ENCODE data around the gene E2F7.
A peak's percentile ranks its signal among the peaks of the same experiment; 100 is the strongest.

E2F7 gene

GRCh38 chr12:77070382-77070781 is 5.0 kb upstream of the E2F7 start:
- intact Hi-C loops (cut with DNase I) = no loop called here
- no peak for DNase-seq

GRCh38 chr12:77064896-77065360 is 441 bp downstream of the E2F7 start:
- DNase-seq = peak in 2 of 10 donors; percentile 14 to 26
- intact Hi-C loops (cut with DNase I) = no loop called here

- no peak for DNase-seq
- intact Hi-C loops (cut with DNase I) = no loop called here
These were observed 2.4 kb downstream of the E2F7 start for GRCh38 chr12:77062846-77063461.

- intact Hi-C loops (cut with DNase I) = no loop called here
- no peak for DNase-seq
These were observed 3.0 kb downstream of the E2F7 start for GRCh38 chr12:77062396-77062795.

- DNase-seq = no peak
- intact Hi-C loops (cut with DNase I) = no loop called here
These were observed 4.5 kb downstream of the E2F7 start for GRCh38 chr12:77060883-77061240.

- no peak for DNase-seq
- intact Hi-C loops (cut with DNase I) = no loop called here
These were observed 5.1 kb downstream of the E2F7 start for GRCh38 chr12:77060136-77060882.

- intact Hi-C loops (cut with DNase I) = no loop called here
- DNase-seq = no peak
These were observed 6.6 kb downstream of the E2F7 start for GRCh38 chr12:77058740-77059139.

GRCh38 chr12:77054851-77055250 is 10.5 kb downstream of the E2F7 start:
- intact Hi-C loops (cut with DNase I) = no loop called here
- no peak for DNase-seq

- DNase-seq = no peak
These were observed 12.1 kb downstream of the E2F7 start for GRCh38 chr12:77053259-77053658.

GRCh38 chr12:77049767-77050353 is 15.5 kb downstream of the E2F7 start:
- intact Hi-C loops (cut with DNase I) = loop anchor here (10.0 kb wide), 1 partner anchor 635 kb away; no protein-coding TSS in a partner anchor
- no peak for DNase-seq

More at GRCh38 chr12:77053259-77053658, 12.1 kb downstream of the E2F7 start:
- intact Hi-C loops (cut with DNase I) = no loop called here

GRCh38 chr12:77047341-77048109 is 17.8 kb downstream of the E2F7 start:
- no peak for DNase-seq
- intact Hi-C loops (cut with DNase I) = loop anchor here (10.0 kb wide), 1 partner anchor 637 kb away; no protein-coding TSS in a partner anchor

- intact Hi-C loops (cut with DNase I) = loop anchor here (10.0 kb wide), 1 partner anchor 638 kb away; no protein-coding TSS in a partner anchor
- DNase-seq = no peak
These were observed 18.9 kb downstream of the E2F7 start for GRCh38 chr12:77046468-77046867.

GRCh38 chr12:77045183-77045582 is 20.2 kb downstream of the E2F7 start:
- no peak for DNase-seq
- intact Hi-C loops (cut with DNase I) = loop anchor here (10.0 kb wide), 1 partner anchor 640 kb away; no protein-coding TSS in a partner anchor

- intact Hi-C loops (cut with DNase I) = loop anchor here (10.0 kb wide), 1 partner anchor 640 kb away; no protein-coding TSS in a partner anchor
These were observed 20.6 kb downstream of the E2F7 start for GRCh38 chr12:77044721-77045120.

GRCh38 chr12:77042833-77043232 is 22.5 kb downstream of the E2F7 start:
- DNase-seq = no peak

More at GRCh38 chr12:77044721-77045120, 20.6 kb downstream of the E2F7 start:
- no peak for DNase-seq

GRCh38 chr12:77040231-77040630 is 25.1 kb downstream of the E2F7 start:
- DNase-seq = no peak
- intact Hi-C loops (cut with DNase I) = loop anchor here (10.0 kb wide), 1 partner anchor 645 kb away; no protein-coding TSS in a partner anchor

More at GRCh38 chr12:77042833-77043232, 22.5 kb downstream of the E2F7 start:
- intact Hi-C loops (cut with DNase I) = loop anchor here (10.0 kb wide), 1 partner anchor 642 kb away; no protein-coding TSS in a partner anchor

GRCh38 chr12:77035226-77035625 is 30.1 kb downstream of the E2F7 start:
- intact Hi-C loops (cut with DNase I) = no loop called here
- no peak for DNase-seq

GRCh38 chr12:77033658-77034536 is 31.5 kb downstream of the E2F7 start:
- intact Hi-C loops (cut with DNase I) = no loop called here
- peak in 2 of 10 donors; percentile 28 to 86 for DNase-seq

GRCh38 chr12:77032406-77032805 is 33.0 kb downstream of the E2F7 start:
- intact Hi-C loops (cut with DNase I) = no loop called here
- DNase-seq = no peak
